ENCODE measurements around the gene ATOX1.
"Not testable (repeated sequence)": the region's sequence is repeated elsewhere in the genome, so short reads cannot be mapped to it uniquely, and the experiment has no call there.

The ATOX1 gene

DNA sequence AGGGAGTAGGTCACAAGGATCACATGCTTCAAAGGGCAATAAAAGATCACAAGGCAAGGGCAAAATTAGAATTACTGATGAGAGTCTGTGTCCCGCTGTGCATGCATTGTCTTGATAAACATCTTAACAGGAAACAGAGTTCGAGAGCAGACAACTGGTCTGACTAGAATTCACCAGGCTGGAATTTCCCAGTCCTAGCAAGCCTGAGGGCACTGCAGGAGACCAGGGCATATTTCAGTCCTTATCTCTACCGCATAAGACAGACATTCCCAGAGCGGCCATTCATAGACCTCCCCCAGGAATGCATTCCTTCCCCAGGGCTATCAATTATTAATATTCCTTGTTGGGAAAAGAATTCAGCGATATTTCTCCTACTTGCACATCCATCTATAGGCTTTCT is 28.8 kb downstream of the ATOX1 start:
- DNase-seq, result not testable (repeated sequence)

DNA sequence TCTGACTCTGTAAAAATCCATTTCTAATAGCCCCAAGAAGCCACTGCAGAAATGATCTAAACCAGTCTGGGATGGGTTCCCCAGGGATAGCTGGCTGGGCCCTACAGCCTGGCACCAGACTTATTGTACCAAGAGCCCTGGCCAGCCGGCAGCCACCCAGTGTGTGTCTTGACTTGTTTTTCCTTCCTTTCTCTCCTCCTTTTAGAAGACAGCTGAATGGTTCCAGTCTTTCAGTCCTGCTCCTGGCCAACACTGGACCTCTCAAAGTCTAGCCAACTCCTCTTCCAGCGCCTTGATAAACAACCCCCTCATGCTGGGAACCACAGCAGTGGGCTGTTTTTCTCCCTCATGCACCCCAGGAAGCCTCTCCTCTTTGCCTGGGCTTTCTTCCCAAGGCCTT is 34.1 kb downstream of the ATOX1 start:
- DNase-seq, result no peak

DNA sequence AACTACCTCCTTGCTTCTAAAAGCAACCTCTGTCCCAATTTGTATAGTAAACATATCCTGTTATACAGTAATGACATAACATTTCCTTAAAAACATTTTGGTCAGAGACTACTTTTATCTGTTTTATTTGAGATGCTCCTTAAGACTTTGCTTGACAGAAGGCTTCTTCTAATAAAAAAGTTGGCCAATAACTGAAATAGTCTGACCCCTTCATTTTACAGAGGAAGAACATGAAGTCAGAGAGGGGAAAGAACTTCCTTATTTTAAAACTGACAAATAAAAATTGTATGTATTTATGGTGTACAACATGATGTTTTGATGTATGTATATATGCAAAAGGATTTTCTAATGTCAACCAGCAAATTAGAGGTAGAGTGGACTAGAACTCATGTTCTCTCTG is 35.9 kb downstream of the ATOX1 start:
- DNase-seq, result peak; percentile 41

DNA sequence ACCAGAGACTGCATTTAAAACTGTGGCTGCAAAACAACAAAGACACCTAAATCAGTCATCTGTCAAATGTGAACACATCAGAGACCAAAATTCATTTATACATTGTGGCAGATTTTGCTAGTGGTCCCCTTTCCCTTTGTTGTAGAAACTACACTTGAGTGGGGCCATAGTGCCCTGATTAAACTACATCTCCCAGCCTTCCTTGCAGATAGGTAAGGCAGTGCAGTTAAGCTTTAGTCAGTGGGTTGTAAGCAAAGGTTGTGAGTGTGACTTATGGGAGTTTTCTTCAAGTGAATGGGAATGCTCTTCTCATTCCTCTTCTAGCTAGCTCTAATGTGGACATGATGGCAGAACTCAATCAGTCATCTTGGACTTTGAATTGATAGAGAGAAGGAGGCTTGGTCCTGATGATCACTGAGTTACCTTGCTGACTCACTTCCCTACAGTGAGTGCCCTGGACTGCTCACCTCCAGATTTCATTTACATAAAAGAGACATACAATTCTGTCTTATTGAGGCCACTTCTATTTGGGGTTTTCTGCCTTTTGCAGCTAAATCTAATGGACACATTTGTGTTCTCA is 36.5 kb downstream of the ATOX1 start:
- no peak for DNase-seq

DNA sequence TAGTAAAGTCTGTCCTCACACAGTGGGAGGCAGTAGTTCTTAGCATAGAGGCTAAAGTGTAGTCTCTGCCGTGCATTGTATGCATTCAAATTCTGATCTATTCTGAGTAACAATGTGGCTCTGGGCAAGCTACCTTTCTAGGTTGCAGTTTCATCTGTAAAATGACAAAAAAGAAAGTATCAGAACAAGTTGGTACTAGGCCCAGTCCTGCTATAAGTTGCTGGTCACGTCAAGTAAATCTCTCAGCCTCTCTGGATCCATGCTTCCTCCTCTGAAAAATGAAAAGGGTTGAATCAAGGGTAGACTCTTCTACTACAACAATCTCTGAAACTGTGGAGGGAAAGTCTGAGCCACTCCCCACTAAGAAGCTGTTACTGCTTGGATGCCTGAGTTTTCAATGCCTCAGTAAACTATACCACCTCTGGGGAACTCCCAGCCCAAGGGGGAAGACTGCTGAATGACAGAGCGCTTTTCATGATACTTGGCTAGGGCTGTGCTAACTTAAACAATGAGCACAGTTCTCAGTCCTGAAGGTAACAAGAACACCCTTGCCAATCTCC is 37.3 kb downstream of the ATOX1 start:
- no peak for DNase-seq

DNA sequence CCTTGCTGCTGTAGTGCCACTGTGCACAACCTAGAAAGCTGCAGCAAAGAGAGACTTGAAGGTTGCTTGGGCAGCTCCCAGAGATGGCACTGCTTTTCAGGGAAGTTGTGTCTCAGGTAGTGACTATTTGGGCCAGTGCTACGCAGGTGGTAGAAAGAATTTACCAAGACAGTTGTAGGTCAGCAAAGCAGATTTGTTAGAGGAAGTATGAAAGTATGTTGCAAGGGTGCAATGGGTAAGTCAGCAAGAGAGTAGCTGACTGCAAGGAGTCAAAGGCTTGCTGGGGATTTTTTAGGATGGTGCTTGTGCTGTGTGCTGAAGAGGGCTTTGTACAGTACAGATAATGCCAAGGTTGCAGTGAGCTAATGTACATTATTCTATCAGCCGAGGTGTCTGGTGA is 38.2 kb downstream of the ATOX1 start:
- no peak for DNase-seq

DNA sequence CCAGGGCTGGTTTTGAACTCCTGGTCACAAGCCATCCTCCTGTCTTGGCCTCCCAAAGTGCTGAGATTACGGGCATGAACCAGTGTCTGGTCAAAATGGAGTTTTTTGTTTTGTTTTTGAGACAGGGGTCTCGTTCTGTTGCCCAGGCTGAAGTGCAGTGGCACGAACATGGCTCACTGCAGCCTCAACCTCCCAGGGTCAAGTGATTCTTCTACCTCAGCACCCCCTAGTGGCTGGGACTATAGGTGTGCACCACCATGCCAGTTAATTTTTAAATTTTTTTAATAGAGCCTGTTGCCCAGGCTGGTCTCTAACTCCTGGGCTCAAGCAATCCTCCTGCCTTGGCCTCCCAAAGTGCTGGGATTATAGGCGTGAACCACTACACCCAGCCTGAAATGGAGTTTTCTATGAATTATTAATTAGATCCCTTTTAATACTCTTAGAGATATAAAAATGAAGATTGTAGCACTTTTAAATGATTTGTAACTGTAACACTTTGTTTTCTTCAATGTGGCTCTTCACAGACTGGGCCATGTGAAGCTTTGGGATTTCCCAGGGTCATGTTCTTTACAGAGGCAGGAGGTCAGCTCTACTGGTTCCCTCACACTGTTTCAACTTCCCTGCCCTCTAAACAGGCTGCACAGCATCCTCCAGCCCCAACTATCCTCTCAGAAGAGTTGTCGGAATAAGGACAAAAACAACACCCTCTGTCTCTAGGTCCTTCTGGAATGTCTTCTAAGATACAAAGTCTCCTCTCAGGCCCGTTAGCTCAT is 39.0 kb downstream of the ATOX1 start:
- peak; percentile 20 for DNase-seq

DNA sequence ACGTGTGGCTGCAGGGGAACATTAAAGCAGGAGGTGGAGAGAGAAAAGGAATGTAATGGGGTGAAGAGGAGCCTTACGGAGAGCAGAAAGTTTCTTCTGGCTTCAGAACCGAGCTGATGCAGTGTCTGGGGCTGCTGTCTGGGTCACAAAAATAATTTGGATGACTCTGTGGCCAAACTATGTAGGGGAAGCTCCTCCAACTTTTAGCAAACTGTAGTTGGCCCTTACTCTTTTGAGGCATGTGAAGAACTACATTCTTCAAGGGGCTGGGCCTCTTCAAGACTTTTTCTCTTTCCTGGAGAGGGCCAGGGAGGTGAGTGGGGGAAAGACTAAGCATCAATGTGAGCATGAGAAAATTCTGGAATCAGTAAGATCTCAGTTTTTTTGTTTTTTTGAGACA is 39.8 kb downstream of the ATOX1 start:
- DNase-seq, result no peak

DNA sequence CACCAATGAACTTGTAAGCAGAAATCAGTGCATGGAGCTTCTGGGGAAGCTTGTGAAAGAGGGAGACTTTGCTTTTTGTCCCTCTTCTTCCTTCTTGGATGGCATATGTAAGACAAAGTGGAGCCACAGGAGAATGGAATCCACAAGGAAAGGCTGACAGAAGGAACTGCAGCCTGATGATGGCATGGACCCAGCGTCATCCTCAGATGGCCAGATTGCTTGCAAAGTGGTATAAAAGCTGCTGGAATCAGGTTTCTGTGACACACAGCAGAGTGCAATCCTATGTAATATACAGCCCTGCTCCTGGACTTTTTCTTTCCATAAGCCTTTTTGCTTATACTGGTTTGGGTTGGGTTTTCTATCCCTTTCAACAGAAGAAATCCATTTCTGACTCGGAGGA is 40.3 kb downstream of the ATOX1 start:
- DNase-seq, result no peak

DNA sequence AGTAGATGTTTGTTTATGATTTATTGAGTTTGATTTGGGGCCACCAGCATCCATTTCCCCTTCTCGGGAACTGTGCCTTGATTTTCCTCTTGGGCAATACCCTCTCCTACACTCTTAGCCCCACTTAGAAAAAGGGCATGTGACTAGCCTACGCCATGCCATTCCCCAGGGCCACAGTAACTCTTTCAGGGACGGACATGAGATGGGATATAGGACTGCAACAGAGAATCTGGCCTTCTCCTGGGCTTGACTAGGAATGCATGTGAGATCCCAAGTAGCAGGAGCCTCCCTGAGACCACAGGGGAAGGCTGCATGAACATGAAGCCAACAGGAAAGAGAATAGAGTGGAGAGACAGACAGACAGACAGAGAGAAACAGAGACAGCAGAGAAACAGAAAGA is 41.0 kb downstream of the ATOX1 start:
- no peak for DNase-seq

DNA sequence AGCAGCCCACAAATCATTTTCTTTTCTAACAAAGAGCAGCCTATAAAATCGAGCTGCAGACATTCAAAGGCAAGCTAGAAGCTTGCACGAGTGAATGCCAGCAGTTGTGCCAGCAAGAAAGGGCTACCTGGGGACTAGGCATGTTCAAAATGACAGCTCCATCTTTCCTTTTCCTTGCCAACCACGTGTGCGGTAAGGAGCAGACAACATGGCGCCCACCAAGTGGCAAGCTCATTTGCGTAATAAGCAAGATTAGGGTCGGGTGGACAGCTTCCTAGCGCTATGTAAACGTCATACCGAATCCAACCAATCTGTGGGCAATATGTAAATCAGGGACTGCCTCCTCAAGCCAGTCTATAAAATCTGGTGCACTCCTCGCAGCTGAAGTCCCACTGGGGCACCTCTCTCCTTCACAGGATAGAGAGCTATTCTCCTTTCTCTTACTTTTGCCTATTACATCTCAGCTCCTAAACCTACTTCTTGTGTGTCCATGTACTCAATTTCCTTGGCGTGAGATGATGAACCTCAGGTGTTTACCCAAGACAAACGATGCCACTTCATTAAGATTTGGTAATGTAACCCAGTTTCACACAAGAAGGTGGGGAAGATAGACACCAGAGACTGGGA is 49.2 kb downstream of the ATOX1 start:
- DNase-seq, result no peak

DNA sequence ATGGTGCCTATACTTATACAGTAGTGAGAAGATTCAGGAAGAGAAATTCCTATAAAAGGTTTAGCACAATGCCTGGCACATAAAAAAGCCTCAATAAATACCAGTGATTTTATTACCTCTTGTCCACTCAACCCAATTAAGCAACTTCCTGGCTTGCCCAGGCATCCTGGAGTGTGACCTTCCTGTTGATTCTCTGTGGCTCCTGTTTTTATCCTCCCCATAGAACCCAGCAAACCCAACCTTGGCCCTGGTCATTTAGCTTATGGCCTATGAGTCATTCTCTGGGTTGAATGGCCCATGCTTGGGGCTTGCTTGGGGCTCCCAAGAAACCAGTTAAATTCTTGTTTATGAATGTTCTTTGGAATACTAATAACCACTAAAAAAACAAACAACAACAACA is 50.3 kb downstream of the ATOX1 start:
- DNase-seq, result no peak

DNA sequence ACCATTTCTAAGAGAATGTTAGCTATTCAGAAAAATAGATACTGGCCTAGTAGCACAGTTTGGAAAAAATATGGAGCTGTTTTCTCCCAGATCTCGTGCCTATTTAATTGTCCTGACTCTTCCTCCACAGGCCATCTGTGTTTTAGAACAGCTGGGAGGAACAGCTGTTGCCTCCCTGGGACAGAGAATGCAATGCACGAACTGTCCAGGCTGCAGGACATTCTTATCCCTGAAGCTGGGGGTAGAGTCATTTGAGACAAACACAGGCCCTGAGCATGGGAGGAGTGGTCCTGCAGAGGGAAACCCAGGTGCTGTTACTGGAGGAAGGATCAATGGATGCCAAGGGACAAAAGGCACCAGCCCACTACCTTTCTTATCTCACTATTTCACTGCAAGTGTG is 50.9 kb downstream of the ATOX1 start:
- no peak for DNase-seq

DNA sequence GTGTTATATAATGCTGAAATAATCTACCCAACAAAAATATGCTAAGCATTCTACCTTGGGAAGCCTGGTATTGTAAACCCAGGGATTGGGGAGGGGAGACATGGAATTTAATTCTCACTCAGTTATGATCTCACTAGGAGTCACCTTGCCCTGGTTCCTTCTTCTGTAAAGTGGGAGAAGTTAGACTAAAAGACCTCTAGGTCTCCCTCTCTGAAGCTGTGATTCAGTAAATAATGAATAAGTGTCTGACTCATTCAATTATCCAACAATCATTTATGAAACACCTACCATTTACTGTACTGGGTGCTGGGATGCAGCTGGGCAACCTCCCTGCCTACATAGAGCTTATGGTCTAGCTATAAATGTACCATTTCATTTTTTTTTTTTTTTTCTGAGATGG is 51.5 kb downstream of the ATOX1 start:
- no peak for DNase-seq

DNA sequence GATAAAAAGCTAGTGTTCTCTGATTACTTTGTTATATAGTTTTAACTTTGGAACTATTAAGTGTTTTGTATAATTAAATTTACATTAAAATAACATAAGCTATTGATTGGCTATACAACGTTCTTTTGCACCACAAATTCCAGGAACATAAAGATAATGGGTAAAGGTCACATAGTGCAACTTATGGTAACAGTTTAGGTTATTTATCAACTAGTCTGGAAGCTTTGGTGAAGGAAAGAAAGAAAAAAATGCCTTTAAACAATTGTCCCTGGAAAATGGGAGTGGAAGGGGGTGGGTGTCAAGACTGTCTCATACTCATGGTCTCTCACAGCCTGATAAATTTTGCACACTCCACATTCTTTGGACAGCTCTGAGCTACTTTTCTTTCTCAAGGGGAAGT is 54.7 kb downstream of the ATOX1 start:
- no peak for DNase-seq

DNA sequence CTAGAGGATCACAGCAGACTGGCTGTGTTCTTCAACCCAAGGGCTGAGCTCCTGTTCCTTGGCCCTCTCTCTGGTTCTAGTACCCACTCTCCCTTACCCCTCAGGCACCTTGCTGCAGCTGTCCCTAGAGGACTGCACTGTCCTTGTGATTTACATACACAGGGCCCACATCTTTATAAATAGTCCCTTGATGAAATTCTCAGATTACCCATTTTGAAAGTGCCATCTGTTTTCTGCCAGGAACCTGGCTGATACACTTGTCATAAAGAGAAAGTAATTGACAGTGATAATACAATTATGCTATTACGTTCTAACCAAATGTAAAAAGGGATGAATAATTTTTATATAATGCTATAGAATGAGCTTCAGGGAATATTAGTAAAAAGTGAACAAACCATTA is 55.2 kb downstream of the ATOX1 start:
- no peak for DNase-seq

DNA sequence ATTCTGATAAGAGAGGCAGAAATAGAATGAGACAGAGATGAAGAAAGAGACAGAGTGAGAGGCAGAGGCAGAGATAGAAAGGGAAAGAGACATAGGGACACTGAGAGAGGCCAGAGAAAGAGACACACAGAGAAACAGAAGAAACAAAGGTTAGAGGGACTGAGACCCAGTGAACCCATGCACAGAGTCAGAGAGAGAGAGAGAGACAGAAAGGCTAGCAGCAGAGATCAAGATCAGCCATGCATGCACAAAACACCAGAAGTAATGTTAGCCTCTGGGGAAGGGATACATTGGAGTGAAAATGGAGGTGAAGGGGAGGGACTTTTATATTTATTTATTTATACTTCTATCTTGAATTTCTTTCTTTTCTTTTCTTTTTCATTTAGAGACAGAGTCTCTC is 57.6 kb downstream of the ATOX1 start:
- DNase-seq, result no peak

DNA sequence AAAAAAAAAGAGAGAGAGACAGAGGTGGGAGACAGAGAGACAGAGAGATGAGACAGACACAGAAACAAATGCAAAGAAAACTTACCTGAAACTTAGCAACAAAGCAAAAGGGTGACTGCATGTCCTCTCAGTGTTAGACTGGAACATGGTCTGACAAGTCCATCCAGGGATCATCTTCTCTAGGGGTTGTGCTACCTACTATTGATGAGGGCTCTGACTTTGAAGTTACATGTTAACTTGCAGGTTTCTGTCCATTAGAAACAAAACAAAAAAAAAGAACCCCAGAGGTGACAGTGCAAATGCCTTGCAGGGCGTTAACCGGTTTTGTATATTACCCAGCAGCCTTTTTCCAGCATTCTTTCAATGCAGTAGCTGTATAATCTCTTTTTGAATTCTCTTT is 58.1 kb downstream of the ATOX1 start:
- no peak for DNase-seq

DNA sequence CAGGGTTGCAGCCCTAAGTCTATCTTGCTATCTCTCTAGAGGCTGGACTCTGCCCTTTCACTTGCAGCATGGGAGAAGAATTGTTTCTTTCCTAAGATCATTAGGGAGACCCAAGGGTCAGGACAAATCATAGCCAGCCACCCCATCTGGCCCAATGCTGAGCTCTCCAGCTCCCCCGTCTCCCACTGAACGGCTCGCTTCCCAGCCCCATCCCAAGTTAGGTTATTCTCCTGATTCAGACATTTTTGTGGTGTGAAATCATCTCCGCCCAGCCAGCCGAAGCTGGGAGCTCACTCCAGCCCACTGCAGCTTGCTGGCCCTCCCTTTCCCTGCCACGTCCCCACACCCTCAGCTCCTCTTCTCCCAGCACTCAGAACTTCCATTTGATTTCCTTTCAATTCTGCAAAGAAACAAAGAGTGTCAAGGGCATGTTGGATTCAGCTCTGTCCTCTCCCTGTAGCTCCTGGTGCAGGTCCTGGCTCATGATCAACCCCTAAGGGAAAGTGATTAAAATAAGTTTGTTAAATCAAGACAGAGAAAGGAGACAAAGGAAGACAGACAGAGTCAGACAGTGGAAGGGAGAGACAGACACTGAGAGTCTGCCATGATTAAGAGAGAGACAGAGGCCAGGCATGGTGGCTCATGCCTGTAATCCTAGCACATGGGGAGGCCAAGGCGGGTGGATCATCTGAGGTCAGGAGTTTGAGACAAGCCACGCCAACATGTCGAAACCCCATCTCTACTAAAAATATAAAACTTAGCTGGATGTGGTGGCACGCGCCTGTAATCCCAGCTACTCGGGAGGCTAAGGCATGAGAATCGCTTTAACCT is 59.1 kb downstream of the ATOX1 start:
- peak; percentile 9 for DNase-seq

DNA sequence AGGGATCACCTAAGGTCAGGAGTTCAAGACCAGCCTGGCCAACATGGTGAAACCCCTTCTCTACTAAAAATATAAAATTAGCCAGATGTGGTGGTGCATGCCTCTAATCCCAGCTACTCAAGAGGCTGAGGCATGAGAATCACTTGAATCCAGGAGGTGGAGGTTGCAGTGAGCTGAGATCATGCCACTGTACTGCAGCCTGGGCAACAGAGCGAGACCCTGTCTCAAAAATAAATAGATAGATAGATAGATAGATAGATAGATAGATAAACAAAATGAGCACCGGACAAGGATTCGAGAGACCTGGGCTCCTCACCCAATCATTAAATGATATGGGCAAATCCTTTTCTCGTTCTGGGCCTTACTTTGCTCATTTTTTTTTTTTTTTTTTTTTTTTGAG is 60.4 kb downstream of the ATOX1 start:
- not testable (repeated sequence) for DNase-seq

DNA sequence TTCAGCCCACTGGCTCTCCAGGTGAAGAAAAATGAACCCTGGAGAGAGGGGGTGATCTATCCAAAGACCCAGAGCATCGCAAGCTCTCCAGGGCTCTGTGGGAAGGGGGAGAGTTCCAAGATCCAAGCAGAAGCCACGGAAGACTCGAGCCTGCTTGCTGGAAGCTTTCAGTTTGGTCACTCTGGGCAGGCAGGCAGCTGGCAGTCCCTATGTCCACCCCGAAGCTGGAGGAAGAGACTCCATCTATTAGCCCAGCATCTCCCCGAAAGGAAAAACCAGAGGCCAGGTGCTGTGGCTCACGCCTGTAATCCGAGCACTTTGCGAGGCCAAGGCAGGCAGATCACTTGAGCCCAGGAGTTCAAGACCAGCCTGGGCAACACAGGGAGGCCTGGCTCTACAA is 61.0 kb downstream of the ATOX1 start:
- DNase-seq, result no peak

DNA sequence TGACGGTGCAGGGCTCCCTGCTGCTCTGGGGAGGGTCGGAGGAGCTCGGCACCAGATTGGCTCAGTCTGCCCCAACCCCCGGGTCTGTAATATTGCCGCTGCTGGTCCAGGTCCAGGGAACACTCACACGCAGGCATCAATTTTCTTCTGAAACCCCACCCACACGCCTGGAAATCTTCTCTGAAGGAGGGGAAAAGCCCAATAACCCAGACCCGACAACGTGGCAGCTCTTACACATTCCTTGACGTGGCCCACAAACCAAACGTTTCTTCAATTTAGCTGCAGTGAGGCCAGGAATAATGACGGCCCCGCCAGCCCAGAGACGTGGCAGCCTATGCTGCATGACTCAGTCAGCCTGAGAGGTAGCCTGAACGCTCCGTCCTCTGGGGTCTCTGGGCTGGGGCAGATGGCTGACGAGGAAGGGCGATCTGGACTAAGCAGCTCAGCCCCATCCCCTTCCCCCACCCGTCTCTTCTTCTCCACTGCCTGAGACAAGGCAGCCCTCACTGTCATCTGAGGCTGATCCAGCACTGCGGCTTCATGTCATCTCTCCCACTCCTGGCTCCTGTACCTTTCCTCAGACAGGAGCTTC is 61.9 kb downstream of the ATOX1 start:
- no peak for DNase-seq

DNA sequence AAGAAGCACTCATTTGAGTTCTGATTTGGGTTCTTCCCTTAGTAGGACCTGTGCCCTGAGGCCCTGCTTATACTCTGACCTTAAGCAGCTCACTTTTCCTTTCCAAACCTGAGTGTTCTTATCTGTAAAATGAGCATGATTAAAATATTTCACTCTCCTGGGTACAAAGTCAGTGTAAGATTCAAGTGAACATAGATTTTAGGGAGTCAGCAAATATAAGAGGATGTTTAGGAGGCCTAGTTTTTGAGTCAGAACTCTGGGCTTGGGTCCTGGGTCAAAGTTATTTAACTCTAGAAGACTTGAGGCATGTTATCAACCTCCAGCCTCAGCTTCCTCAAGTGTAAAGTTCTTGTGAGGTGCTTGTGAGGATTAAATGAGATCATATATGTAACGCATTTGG is 63.0 kb downstream of the ATOX1 start:
- no peak for DNase-seq

Measured in MV-4-11 (cell line).